Lung (tissue), 12 donors: ENCODE results near the gene SFTPD. TPM values are rescaled to one million over a fixed set of nuclear protein-coding genes. Genes with fewer than 3 reads are reported as not detected.

Source experiments
- ATAC-seq: fragments of 200-7000 bp; cut with Tn5 transposase; one replicate; pipeline ENCODE4 v1.9.1; 2020; ENCODE audit warnings: moderate number of reproducible peaks; ENCODE audit not compliant: insufficient read depth, low FRiP score
- DNase-seq, 3 donors: peaks; one replicate each; pipeline ENCODE4 v3.0.0-alpha.2; 2013 to 2017
- H3K27ac ChIP-seq, 2 donors: one replicate each; pipeline ENCODE4 v1.5.1; 2013; ENCODE audit warnings: mild to moderate bottlenecking in 2 of 2, moderate library complexity in 2 of 2, control low read depth in 1 of 2, inconsistent platforms in 1 of 2, low read depth in 1 of 2, low read length in 1 of 2
- H3K27me3 ChIP-seq, 3 donors: one replicate each; pipeline ENCODE4 v1.5.1; 2013; ENCODE audit warnings: low read length in 2 of 3; ENCODE audit not compliant: control insufficient read depth in 3 of 3, insufficient read depth in 3 of 3
- H3K36me3 ChIP-seq, 4 donors: one replicate each; pipeline ENCODE4 v1.5.1; 2013; ENCODE audit warnings: low read length in 4 of 4, mild to moderate bottlenecking in 1 of 4, moderate library complexity in 1 of 4; ENCODE audit not compliant: control insufficient read depth in 4 of 4, insufficient read depth in 4 of 4
- H3K4me1 ChIP-seq, 5 donors: one replicate each; pipeline ENCODE4 v1.5.1; 2013; ENCODE audit warnings: low read length in 5 of 5, mild to moderate bottlenecking in 2 of 5, moderate library complexity in 1 of 5; ENCODE audit not compliant: control insufficient read depth in 5 of 5, insufficient read depth in 5 of 5
- H3K4me3 ChIP-seq: one replicate; pipeline ENCODE4 v1.5.1; 2013; ENCODE audit warnings: mild to moderate bottlenecking, control low read depth, moderate library complexity
- H3K9ac ChIP-seq, 2 donors: one replicate each; pipeline ENCODE4 v1.5.1; 2013; ENCODE audit warnings: low read length in 2 of 2, control low read depth in 1 of 2; ENCODE audit not compliant: insufficient read depth in 1 of 2
- H3K9me3 ChIP-seq, 4 donors: one replicate each; pipeline ENCODE4 v1.5.1; 2013; ENCODE audit warnings: low read length in 3 of 4, mild to moderate bottlenecking in 1 of 4, moderate library complexity in 1 of 4; ENCODE audit not compliant: control insufficient read depth in 4 of 4, insufficient read depth in 3 of 4
- CTCF ChIP-seq: IDR thresholded peaks from 2 replicates; pipeline ENCODE4 v1.5.1; 2012; ENCODE audit warnings: mild to moderate bottlenecking; ENCODE audit errors: control extremely low read depth, extremely low read depth
- WGBS, 2 donors: extraction: QIAGEN DNeasy Blood & Tissue Kit; methylation state at CpG; one replicate each; pipeline ENCODE4 v1.1.7; 2013; 5-methylcytosine and 5-hydroxymethylcytosine counted together
- polyA plus RNA-seq, 2 donors: library from polyadenylated mRNA; stranded (reverse); fragments of 200-250 nt; gene quantifications; one replicate each; pipeline ENCODE4 v1.2.1, GENCODE V29; 2013
- total RNA-seq, 2 donors: library from RNA; depleted of rRNA in 1 of 2; stranded (reverse); fragments of >200 nt in 1 of 2; gene quantifications; one replicate each; pipeline ENCODE4 v1.2.1, GENCODE V29; 2014 to 2021
- donor health status: control.
- donor health status: control.
- donor health status: Bipolar disorder and iron deficiency.
- donor health status: healthy.
- donor health status: DM: yes; HTN: yes; CAD: no.

Gene SFTPD
- total and polyA plus RNA-seq, 4 donors, result 216 to 661 (median 635) TPM

- Histone ChIP-seq H3K4me1 (peaks cover 0 to 7% (median 0%) of the 10 kb centered on the region in 5 donors), H3K27me3 (no peaks in the 10 kb centered on the region), H3K9ac (no peak overlapping the region), H3K36me3 (peaks cover 0 to under 1% (median 0%) of the 10 kb centered on the region in 4 donors), H3K27ac (peak overlapping the region in 1 of 2 donors; percentile 73), H3K4me3 (no peak overlapping the region), H3K9me3 (peaks cover 0 to 3% (median 0%) of the 10 kb centered on the region in 4 donors)
- TF ChIP-seq CTCF, result no peak
- DNase-seq (no peak), ATAC-seq (no peak)
- 86 to 90% methylated on average over 7 of the region's 7 CpGs for WGBS, 2 donors
These were observed 20.8 kb downstream of the SFTPD start for GRCh38 chr10:79928028-79928583.

- H3K27me3 ChIP-seq, result no peaks in the 10 kb centered on the region
- H3K36me3 ChIP-seq, result peaks cover 0 to 5% (median 0%) of the 10 kb centered on the region in 4 donors
- peak overlapping the region in 1 of 2 donors; percentile 73 for H3K27ac ChIP-seq
- 52 to 93% methylated on average over 3 of the region's 3 CpGs for WGBS, 2 donors
- peaks cover 0 to 3% (median 0%) of the 10 kb centered on the region in 4 donors for H3K9me3 ChIP-seq
- no peak for TF ChIP-seq CTCF
- peak; percentile 42 for ATAC-seq
- no peak for DNase-seq
- H3K4me1 ChIP-seq, result no peaks in the 10 kb centered on the region
- no peak overlapping the region for H3K9ac ChIP-seq
- H3K4me3 ChIP-seq, result no peak overlapping the region
These were observed 21.6 kb downstream of the SFTPD start for GRCh38 chr10:79927111-79927828.

- H3K27me3 ChIP-seq, result no peaks in the 10 kb centered on the region
- 76 to 78% methylated on average over 7 of the region's 7 CpGs for WGBS, 2 donors
- TF ChIP-seq CTCF, result no peak
- peaks cover 0 to 3% (median 0%) of the 10 kb centered on the region in 4 donors for H3K9me3 ChIP-seq
- DNase-seq (no peak), ATAC-seq (no peak)
- peak overlapping the region in 1 of 2 donors; percentile 11 for H3K27ac ChIP-seq
- peaks cover 0 to 5% (median 0%) of the 10 kb centered on the region in 4 donors for H3K36me3 ChIP-seq
- no peak overlapping the region for H3K4me3 ChIP-seq
- no peak overlapping the region for H3K9ac ChIP-seq
- no peaks in the 10 kb centered on the region for H3K4me1 ChIP-seq
These were observed 22.9 kb downstream of the SFTPD start for GRCh38 chr10:79926037-79926436.
